HG03135 (cell line): Measurements from ENCODE around the gene SLC37A2.

ENCODE experiments used
- ATAC-seq: cut with Tn5 transposase; IDR thresholded peaks from one replicate; pipeline ENCODE4 v1.9.1; 2021; ENCODE audit warnings: mild to moderate bottlenecking, moderate library complexity; ENCODE audit not compliant: unreplicated experiment

SLC37A2 gene

GRCh38 chr11:125102510-125102909 is 39.4 kb downstream of the SLC37A2 start:
- no peak for ATAC-seq

- ATAC-seq, result no peak
Measured at GRCh38 chr11:125105926-125106325, 42.8 kb downstream of the SLC37A2 start.

- no peak for ATAC-seq
Measured at GRCh38 chr11:125108469-125108868, 45.4 kb downstream of the SLC37A2 start.

- ATAC-seq, result no peak
Measured at GRCh38 chr11:125110506-125110905, 47.4 kb downstream of the SLC37A2 start.

- no peak for ATAC-seq
Measured at GRCh38 chr11:125111001-125111342, 47.9 kb downstream of the SLC37A2 start.

GRCh38 chr11:125111343-125112207 is 48.5 kb downstream of the SLC37A2 start, which contains the start of gene TMEM218:
Gene TMEM218 (minus strand): TSS chr11:125111626. CDS start chr11:125102241, 9,385 bp downstream.
- peak; percentile 97 for ATAC-seq

- no peak for ATAC-seq
Measured at GRCh38 chr11:125112208-125112604, 49.1 kb downstream of the SLC37A2 start.

GRCh38 chr11:125114518-125114917 is 51.4 kb downstream of the SLC37A2 start:
- no peak for ATAC-seq

GRCh38 chr11:125117429-125117828 is 54.3 kb downstream of the SLC37A2 start:
- ATAC-seq, result no peak

GRCh38 chr11:125123194-125123946 is 60.3 kb downstream of the SLC37A2 start:
- ATAC-seq, result no peak

- ATAC-seq, result peak; percentile 75
Measured at GRCh38 chr11:125123947-125124617, 61.0 kb downstream of the SLC37A2 start.

- ATAC-seq, result no peak
Measured at GRCh38 chr11:125124618-125124992, 61.5 kb downstream of the SLC37A2 start.

- ATAC-seq, result no peak
Measured at GRCh38 chr11:125128450-125128849, 65.3 kb downstream of the SLC37A2 start.

- no peak for ATAC-seq
Measured at GRCh38 chr11:125129316-125129993, 66.3 kb downstream of the SLC37A2 start.

- no peak for ATAC-seq
Measured at GRCh38 chr11:125132071-125132470, 69.0 kb downstream of the SLC37A2 start.

GRCh38 chr11:125132596-125132995 is 69.5 kb downstream of the SLC37A2 start:
- no peak for ATAC-seq

GRCh38 chr11:125136001-125136400 is 72.9 kb downstream of the SLC37A2 start:
- ATAC-seq, result no peak

GRCh38 chr11:125138966-125139365 is 75.9 kb downstream of the SLC37A2 start:
- no peak for ATAC-seq

- ATAC-seq, result no peak
Measured at GRCh38 chr11:125139778-125140177, 76.7 kb downstream of the SLC37A2 start.
